Body of pancreas (tissue), 4 donors: ENCODE measurements around the gene MGMT.

Experiments
- CTCF ChIP-seq, 7 experiments: fragments of 450-650 bp in 4 of 7; fragments of 200-600 bp in 3 of 7; sonication (generic) in 3 of 7; IDR thresholded peaks; one replicate each; pipeline ENCODE4 v1.5.1; 2016 to 2019; ENCODE audit warnings: antibody characterized with exemption in 7 of 7
- POLR2A ChIP-seq, 3 donors: fragments of 450-650 bp; IDR thresholded peaks; one replicate each; pipeline ENCODE4 v1.6.1; 2016; ENCODE audit warnings: antibody characterized with exemption in 3 of 3, mild to moderate bottlenecking in 2 of 3

DNA sequence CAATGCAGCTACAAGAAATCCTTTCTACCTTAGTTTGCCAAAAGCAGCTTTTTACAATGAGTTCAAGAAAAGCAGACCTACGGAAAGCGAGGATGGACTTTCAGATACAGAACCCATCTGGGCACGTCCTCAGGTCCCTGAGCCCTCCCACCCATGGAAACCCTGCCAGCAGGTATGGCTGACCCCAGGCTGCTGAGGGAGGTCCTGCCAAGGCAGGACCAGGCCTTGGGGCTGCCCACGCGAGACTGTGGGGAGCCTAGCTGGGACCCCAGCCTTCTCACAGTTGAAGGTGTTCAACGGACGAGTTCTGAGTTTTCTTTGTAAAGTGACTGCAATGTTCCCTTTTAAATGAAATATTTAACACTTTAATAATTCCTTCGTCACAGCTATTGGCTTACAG lies 245.0 kb downstream of the MGMT start:
- no peak for TF ChIP-seq CTCF (IDR thresholded peaks at IDR 0.05)
- TF ChIP-seq POLR2A (IDR thresholded peaks at IDR 0.05), result no peak
